GM11168 (cell line): ENCODE data around the gene CENPVL1.
"Not testable (repeated sequence)": the region's sequence is repeated elsewhere in the genome, so short reads cannot be mapped to it uniquely, and the experiment has no call there.

Experiments used
- in situ Hi-C: fragments of 300-500 bp; cut with MboI; formaldehyde crosslinking; loops from one replicate; pipeline ENCODE4 v1.12.0; 2022; ENCODE audit warnings: low sequenced_read_pairs; ENCODE audit not compliant: unreplicated experiment

CENPVL1 gene

DNA sequence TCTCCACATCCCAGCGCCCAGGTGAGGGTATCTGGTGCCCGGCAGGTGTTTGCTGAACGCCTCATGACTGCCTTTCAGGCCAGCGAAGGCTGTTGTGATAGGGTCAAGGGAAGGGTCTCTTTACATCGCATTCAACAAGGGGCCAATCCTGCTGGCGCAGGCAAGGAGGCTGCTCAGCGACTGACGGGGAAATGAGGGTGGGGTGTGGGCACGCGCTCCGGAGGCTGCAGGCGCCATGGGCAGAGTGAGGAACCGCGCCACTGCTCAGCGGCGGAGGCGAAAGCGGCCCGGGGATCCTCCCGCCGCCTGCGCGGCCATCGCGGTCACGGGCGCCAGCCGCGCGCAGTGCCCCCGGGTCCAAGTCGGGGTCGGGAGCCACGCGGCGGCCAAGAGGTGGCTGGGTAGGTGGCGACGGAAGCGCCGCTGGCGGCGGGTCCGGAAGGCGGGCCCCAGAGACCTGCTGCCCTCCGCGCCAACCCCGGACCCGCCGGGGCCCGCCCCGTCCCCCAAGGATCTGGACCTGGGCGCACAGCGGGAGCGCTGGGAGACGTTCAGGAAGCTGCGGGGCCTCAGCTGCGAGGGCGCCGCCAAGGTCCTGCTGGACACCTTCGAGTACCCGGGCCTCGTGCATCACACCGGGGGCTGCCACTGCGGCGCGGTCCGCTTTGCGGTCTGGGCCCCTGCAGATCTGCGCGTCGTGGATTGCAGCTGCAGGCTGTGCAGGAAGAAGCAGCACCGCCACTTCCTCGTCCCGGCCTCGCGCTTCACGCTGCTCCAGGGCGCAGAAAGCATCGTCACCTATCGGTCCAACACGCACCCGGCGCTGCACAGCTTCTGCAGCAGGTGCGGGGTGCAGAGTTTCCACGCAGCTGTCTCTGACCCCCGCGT, at the start of gene CENPVL1:
Gene CENPVL1, plus strand, starts transcription at position 236 of the 888 bp plus-strand sequence. Its CDS starts 0 bp downstream, at position 236.
- in situ Hi-C loops, result not testable (repeated sequence)

DNA sequence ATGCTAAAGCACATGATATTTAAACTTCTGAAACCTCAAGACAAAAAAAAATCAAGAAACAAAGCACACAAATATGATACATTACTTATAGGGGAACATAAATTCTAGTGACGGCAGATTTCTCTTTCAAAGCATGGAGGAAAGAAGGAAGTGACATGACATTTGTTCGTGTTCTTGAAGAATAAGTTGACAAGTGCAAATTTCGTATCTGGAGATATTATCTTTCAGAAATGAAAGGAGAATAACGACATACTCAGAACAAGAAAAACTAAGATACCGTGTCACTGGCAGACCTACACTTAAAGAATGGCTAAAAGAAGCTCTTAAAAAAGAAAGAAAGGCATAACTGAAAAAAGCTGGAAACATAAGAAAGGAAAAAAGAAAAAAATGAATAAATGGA, 44.3 kb upstream of the CENPVL1 start:
- in situ Hi-C loops, result no loop called here

DNA sequence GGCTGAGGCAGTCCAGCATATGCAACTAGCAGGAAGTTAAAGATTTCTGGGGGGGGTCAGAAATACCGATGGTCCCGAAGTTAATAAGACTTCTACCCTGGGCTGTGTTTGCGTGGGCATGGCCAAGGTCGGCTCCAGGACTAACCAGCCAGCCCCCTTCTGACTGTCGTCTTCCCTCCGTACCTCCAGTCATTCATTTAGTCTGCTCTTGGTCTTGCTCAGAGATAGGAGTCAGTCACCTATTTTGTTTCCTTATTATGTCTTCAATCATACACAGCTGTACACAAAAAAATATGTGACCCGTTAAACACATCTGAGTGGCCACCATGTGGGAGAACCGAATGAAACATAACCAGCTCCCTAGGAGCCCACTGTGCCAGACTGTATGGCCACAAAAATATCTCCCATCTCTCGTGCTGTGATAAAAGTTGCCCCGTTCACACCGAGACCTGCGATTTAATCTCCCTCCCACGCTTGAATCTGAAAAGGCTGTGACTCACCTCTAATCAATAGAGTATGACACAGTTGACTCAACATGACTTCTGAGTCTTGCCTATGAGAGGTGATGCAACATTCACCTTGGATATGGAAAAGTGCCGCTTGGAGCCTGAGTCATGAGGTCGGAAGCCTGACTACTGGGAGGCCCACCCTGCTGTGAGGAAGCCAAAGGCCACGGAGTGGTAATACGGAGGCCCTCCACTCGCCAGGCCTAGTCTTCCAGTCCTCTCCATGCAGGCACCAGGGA, 30.5 kb upstream of the CENPVL1 start:
- in situ Hi-C loops, result not testable (repeated sequence)

DNA sequence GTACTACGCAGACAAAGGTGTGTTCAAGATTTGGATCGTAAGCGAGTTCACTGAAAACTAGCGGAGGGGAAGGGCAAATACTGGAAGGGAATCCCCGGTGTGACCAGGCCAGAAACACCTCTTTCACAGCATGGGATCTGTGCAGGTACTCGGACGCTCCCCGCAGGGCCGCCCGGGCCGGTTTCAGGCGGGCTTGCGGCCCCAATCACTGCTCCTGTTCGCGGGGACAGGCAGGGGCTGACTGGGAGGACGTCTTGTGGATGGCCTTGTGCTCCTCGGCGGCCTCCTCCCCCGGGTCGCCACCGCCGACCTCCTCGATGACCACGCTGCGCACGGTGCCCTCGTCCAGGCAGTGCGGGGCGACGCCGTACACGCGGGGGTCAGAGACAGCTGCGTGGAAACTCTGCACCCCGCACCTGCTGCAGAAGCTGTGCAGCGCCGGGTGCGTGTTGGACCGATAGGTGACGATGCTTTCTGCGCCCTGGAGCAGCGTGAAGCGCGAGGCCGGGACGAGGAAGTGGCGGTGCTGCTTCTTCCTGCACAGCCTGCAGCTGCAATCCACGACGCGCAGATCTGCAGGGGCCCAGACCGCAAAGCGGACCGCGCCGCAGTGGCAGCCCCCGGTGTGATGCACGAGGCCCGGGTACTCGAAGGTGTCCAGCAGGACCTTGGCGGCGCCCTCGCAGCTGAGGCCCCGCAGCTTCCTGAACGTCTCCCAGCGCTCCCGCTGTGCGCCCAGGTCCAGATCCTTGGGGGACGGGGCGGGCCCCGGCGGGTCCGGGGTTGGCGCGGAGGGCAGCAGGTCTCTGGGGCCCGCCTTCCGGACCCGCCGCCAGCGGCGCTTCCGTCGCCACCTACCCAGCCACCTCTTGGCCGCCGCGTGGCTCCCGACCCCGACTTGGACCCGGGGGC, 28.2 kb upstream of the CENPVL1 start:
- in situ Hi-C loops, result not testable (repeated sequence)

DNA sequence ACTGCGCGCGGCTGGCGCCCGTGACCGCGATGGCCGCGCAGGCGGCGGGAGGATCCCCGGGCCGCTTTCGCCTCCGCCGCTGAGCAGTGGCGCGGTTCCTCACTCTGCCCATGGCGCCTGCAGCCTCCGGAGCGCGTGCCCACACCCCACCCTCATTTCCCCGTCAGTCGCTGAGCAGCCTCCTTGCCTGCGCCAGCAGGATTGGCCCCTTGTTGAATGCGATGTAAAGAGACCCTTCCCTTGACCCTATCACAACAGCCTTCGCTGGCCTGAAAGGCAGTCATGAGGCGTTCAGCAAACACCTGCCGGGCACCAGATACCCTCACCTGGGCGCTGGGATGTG, 27.6 kb upstream of the CENPVL1 start, which contains the start of gene CENPVL2:
Gene CENPVL2, minus strand, starts transcription at position 112 of the 343 bp plus-strand sequence. Its CDS starts 0 bp downstream, at position 112.
- in situ Hi-C loops, result not testable (repeated sequence)

DNA sequence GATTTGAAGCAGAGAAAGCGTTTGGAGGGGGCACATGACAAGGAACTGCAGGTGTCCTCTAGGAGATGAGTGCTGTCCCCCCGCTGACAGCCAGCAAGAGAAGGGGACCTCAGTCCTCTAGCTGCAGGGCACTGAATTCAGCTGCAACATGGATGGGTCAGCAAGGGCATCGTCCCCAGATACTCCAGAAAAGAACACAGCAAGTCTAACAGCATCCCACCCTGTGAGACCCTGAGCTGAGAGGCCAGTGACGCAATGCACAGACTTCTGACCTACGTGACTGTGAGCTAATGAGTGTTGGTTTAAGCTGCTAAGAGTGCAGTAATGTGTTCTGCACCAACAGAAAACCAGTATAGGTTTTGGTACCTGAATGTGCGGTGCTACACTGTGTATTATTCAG, 16.1 kb upstream of the CENPVL1 start:
- in situ Hi-C loops, result no loop called here

DNA sequence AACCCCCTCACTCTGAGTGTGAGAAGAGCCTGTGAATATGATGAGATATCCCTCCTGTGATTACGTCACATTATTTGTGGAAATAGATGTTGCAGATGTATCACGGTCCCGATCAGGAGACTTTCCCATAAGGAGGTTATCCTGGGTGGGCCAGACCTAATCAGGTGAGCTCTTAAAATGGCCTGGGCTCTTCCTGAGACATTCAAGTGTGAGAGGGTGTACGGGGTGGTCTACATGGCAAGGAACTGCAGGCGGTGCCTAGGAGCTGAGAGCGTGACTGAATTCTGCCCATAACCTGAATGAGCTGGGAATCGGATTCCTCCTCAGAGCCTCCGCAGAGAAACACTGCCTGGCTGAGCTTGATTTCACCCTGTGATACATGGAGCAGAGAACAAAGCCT, 12.9 kb upstream of the CENPVL1 start:
- in situ Hi-C loops, result no loop called here

DNA sequence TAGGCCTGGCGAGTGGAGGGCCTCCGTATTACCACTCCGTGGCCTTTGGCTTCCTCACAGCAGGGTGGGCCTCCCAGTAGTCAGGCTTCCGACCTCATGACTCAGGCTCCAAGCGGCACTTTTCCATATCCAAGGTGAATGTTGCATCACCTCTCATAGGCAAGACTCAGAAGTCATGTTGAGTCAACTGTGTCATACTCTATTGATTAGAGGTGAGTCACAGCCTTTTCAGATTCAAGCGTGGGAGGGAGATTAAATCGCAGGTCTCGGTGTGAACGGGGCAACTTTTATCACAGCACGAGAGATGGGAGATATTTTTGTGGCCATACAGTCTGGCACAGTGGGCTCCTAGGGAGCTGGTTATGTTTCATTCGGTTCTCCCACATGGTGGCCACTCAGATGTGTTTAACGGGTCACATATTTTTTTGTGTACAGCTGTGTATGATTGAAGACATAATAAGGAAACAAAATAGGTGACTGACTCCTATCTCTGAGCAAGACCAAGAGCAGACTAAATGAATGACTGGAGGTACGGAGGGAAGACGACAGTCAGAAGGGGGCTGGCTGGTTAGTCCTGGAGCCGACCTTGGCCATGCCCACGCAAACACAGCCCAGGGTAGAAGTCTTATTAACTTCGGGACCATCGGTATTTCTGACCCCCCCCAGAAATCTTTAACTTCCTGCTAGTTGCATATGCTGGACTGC, 2.8 kb downstream of the CENPVL1 start:
- in situ Hi-C loops, result not testable (repeated sequence)

DNA sequence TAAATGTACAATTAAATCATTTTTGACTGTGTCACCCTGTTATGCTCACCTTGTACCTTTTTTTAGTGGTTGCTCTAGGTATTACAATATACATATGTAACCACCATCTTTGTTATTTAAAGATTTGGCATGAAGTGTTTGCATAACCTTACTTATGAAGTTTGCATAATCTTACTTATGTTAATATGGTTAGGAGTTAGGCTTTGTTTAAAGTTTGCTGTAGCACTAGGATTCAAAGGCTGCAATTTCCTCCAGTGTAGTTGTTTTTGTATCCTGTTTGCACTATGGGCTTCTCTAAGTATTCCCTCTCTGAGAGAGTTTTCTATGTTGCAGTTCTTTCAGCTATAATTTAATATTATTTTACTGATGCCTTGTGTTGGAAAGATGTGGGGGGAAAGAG, 17.9 kb downstream of the CENPVL1 start:
- in situ Hi-C loops, result no loop called here

DNA sequence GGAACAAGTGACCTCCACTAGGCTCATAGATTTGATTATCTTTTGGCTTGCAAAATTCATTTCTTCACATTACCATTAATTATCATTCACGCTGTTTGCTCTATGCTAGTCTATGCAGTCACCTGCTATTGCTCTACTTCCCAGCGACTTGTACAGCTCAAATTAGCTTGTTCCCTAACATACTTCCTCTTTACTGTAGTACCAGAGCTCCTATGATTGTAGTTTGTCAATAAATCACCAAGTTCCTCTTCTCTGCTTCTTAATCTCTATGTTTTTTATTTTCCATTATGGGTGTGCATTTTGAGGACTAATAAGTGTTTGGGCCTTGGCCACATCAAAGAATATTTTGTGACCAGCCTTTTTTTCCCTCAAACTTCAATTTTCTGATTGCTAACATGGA, 26.8 kb downstream of the CENPVL1 start:
- in situ Hi-C loops, result no loop called here

DNA sequence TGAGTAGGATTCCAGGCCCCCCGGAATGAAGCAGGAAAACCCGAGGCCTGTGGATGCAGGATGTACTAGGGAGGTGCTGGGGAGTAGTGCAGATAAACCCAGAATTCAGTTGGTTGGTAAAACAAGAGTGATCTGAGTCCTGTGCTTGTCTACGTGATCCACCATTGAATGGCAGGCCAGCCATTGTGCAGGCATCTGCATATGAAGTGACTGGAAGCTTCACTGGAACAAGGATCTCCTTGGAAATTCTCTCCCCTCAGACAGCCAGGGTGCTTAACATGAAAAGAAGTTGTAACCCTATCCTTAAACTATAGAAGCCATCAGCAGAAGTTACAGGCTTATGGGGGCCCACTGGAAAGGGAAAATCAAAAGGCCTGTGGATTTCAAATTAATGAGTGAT, 32.3 kb downstream of the CENPVL1 start:
- in situ Hi-C loops, result no loop called here

DNA sequence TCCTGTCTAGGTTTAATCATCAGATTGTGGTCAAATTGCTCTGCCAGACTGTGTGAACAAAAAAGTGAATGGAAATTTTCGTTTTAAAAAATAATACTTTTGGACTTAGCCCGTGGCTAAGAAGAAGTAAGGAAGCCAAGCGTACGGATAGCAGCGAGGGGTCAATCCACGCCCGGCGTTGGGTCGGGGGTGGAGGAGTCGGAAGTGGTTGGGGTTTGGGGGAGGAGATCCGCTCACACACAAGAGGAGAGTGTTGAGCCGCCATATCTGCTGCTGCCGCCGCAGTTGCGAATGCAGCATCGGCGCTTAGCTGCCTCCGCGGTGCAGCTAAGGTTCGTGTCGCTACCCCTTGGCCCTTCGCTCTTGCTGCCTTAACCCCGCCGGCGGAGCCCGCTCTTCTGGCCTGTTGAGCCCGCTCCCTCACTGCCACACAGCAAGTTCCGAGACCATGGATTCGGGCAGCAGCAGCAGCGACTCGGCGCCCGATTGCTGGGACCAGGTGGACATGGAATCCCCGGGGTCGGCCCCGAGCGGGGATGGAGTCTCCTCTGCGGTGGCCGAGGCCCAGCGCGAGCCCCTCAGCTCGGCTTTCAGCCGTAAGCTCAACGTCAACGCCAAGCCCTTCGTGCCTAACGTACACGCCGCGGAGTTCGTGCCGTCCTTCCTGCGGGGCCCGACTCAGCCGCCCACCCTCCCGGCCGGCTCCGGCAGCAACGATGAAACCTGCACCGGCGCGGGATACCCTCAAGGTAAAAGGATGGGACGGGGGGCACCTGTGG, 33.1 kb downstream of the CENPVL1 start, which contains the start of gene GSPT2:
Gene GSPT2, plus strand, starts transcription at position 264 of the 779 bp plus-strand sequence. Its CDS starts 185 bp downstream, at position 449.
- in situ Hi-C loops, result no loop called here

DNA sequence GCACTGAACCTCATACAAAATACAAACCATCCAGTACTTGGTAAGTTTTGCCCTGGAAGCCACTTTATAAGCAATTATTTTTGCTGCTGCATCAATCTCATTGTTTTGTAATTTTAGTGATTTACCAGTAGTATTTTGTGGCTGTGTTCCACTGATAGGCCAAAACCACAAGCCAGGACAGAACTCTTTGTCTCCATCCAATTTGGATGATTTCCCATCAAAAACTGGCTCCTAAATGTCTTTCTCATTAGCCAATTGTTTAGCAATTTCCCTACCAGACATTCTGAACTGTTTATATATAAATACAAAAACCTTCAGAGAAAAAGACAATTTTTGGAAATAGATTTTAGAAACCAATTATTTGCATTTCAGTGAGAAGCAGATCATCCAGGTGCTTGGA, 37.4 kb downstream of the CENPVL1 start:
- in situ Hi-C loops, result no loop called here

DNA sequence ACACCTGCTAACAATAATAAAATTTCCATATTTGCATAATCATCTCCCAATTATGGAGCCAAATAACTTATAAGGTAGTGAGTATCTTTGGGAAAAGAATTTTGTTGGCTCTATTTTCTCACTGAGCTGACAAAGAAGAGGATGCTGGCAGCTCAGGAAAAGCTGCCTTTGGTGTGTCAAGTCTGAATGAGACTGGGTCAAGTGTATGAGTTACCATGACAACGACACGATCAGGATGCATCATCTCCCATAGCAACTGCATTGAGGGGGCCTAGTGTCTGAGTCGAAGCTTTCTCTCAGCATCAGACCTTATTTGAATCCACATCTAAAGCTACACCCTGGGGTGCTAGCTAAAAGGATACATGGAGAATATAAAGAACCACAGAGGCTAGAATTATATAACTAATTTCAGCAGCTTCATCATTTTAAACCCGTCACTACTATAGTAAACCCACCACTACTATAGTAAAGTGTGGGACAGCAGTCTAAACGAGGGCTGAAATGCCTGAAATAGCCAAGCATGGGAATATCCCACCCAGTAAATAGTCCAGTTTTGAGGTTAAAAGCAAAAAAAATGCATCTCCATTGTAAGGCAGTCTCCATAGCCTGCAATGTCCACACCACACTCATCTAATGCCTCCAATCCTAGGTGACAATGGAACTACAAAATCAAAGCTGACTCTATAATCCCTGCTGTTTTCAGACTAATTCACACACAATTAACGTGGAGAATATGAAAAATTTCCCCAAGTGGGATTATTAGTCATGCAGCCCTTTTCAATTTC, 48.9 kb downstream of the CENPVL1 start:
- in situ Hi-C loops, result no loop called here

DNA sequence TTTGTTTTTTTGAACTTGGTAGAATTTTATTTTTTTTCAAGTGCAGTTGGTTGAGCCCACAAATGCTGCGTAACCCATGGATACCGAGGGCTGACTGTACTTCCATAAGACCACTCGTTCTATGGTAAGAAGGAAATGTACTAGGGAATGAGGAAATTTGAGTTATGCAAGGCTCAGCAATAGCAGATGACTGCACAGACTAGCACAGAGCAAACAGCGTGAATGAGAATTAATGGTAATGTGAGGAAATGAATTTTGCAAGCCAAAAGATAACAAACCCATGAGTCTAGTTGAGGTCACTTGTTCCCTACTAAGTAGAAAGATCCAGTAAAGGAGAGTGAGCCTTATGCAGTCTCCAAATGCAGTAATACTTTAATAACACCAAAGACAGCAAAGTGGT, 50.3 kb downstream of the CENPVL1 start:
- in situ Hi-C loops, result no loop called here
